WTC11 (cell line): Measurements from ENCODE around the gene IL25. TPM values are rescaled to one million over a fixed set of nuclear protein-coding genes. Genes with fewer than 3 reads are reported as not detected.

Source experiments
- ATAC-seq: fragments of 200-7000 bp; cut with Tn5 transposase; 2 replicates; pipeline ENCODE4 v1.10.0; 2021; ENCODE audit warnings: mild to moderate bottlenecking, moderate library complexity
- CTCF ChIA-PET: fragments of 300-600 bp; sonication (Branson Sonifier 250); formaldehyde crosslinking; loops from one replicate; lab custom pipeline; 2021; ENCODE audit warnings: antibody characterized with exemption; lab: Charles Lee
- POLR2A ChIA-PET: fragments of 350-600 bp; sonication (Branson Sonifier 250); formaldehyde crosslinking; loops from one replicate; lab custom pipeline; 2021; ENCODE audit warnings: antibody characterized with exemption; lab: Charles Lee
- DNase-seq: peaks from one replicate; pipeline ENCODE4 v3.0.0; 2021; ENCODE audit warnings: low spot score
- H3K27ac Mint-ChIP-seq: 2 replicates; pipeline ENCODE4 v1.8.0; 2021; ENCODE audit warnings: mixed read lengths
- H3K27me3 Mint-ChIP-seq: 2 replicates; pipeline ENCODE4 v1.8.0; 2021; ENCODE audit warnings: low read depth, mild to moderate bottlenecking, moderate library complexity, mixed read lengths
- H3K36me3 Mint-ChIP-seq: 2 replicates; pipeline ENCODE4 v1.8.0; 2021; ENCODE audit warnings: mixed read lengths
- H3K4me1 Mint-ChIP-seq: 2 replicates; pipeline ENCODE4 v1.8.0; 2022; ENCODE audit warnings: mixed read lengths
- H3K4me3 Mint-ChIP-seq: 2 replicates; pipeline ENCODE4 v1.8.0; 2021; ENCODE audit warnings: mild to moderate bottlenecking, moderate library complexity, mixed read lengths
- H3K9me3 Mint-ChIP-seq: 2 replicates; pipeline ENCODE4 v1.8.0; 2021; ENCODE audit warnings: mixed read lengths
- AFF4 ChIP-seq: sonication (generic); formaldehyde crosslinking; IDR thresholded peaks from 2 replicates; pipeline ENCODE4 v1.8.1; 2023; ENCODE audit warnings: mild to moderate bottlenecking, missing genetic modification reagents, borderline replicate concordance
- CREB1 ChIP-seq: sonication (generic); formaldehyde crosslinking; IDR thresholded peaks from 2 replicates; pipeline ENCODE4 v1.8.0; 2023; ENCODE audit warnings: mild to moderate bottlenecking, missing genetic modification reagents
- FOXK1 ChIP-seq: sonication (generic); formaldehyde crosslinking; IDR thresholded peaks from 2 replicates; pipeline ENCODE4 v1.8.0; 2022; ENCODE audit warnings: mild to moderate bottlenecking, moderate library complexity, missing genetic modification reagents
- GABPB1 ChIP-seq: sonication (generic); formaldehyde crosslinking; IDR thresholded peaks from 2 replicates; pipeline ENCODE4 v1.8.1; 2023; ENCODE audit warnings: mild to moderate bottlenecking, missing genetic modification reagents
- GRHL2 ChIP-seq: fragments of 250-450 bp; sonication (Bioruptor Pico); IDR thresholded peaks from 2 replicates; pipeline ENCODE4 v1.8.0; 2022; ENCODE audit warnings: mild to moderate bottlenecking, moderate library complexity; ENCODE audit not compliant: insufficient replicate concordance, severe bottlenecking
- NR2C2 ChIP-seq: sonication (generic); formaldehyde crosslinking; IDR thresholded peaks from 2 replicates; pipeline ENCODE4 v1.8.0; 2022; ENCODE audit warnings: mild to moderate bottlenecking, missing genetic modification reagents
- PRRX2 ChIP-seq: fragments of 250-450 bp; sonication (Bioruptor Pico); IDR thresholded peaks from 2 replicates; pipeline ENCODE4 v1.8.0; 2021; ENCODE audit warnings: mild to moderate bottlenecking
- SMAD3 ChIP-seq: sonication (generic); formaldehyde crosslinking; IDR thresholded peaks from 2 replicates; pipeline ENCODE4 v1.8.0; 2022; ENCODE audit warnings: missing genetic modification reagents, mild to moderate bottlenecking, borderline replicate concordance
- SOX15 ChIP-seq: fragments of 250-450 bp; sonication (Bioruptor Pico); IDR thresholded peaks from 2 replicates; pipeline ENCODE4 v1.9.0; 2021; ENCODE audit warnings: mild to moderate bottlenecking
- SP1 ChIP-seq: sonication (generic); formaldehyde crosslinking; conservative IDR thresholded peaks from 2 replicates; pipeline ENCODE4 v1.8.1; 2022; ENCODE audit warnings: missing genetic modification reagents
- TEAD4 ChIP-seq: sonication (generic); formaldehyde crosslinking; IDR thresholded peaks from 2 replicates; pipeline ENCODE4 v1.8.0; 2022; ENCODE audit warnings: mild to moderate bottlenecking, missing genetic modification reagents
- TP53 ChIP-seq: sonication (generic); formaldehyde crosslinking; IDR thresholded peaks from 2 replicates; pipeline ENCODE4 v1.8.1; 2023; ENCODE audit warnings: mild to moderate bottlenecking, missing genetic modification reagents
- ZNF121 ChIP-seq: sonication (generic); formaldehyde crosslinking; IDR thresholded peaks from 2 replicates; pipeline ENCODE4 v1.8.0; 2023; ENCODE audit warnings: missing genetic modification reagents
- ZNF138 ChIP-seq: sonication (generic); formaldehyde crosslinking; conservative IDR thresholded peaks from 2 replicates; pipeline ENCODE4 v1.8.1; 2022; ENCODE audit warnings: mild to moderate bottlenecking, moderate library complexity, missing genetic modification reagents
- ZNF232 ChIP-seq: sonication (generic); formaldehyde crosslinking; IDR thresholded peaks from 2 replicates; pipeline ENCODE4 v1.8.0; 2022; ENCODE audit warnings: mild to moderate bottlenecking, missing genetic modification reagents
- ZNF671 ChIP-seq: fragments of 250-450 bp; sonication (Bioruptor Pico); IDR thresholded peaks from 2 replicates; pipeline ENCODE4 v1.8.0; 2021; ENCODE audit warnings: mild to moderate bottlenecking
- ZSCAN18 ChIP-seq: fragments of 250-450 bp; sonication (Bioruptor Pico); IDR thresholded peaks from 2 replicates; pipeline ENCODE4 v2.1.2; 2022; ENCODE audit warnings: mild to moderate bottlenecking, moderate library complexity
- total RNA-seq: library from RNA; stranded (reverse); gene quantifications from 3 replicates; pipeline ENCODE4 v1.2.3, GENCODE V29; 2021
- TF ChIP-seq, protein P1 (sequence below): sonication (generic); formaldehyde crosslinking; IDR thresholded peaks from 2 replicates; pipeline ENCODE4 v1.8.1; 2023; ENCODE audit warnings: mild to moderate bottlenecking, missing genetic modification reagents, moderate library complexity
- TF ChIP-seq, protein P2 (sequence below): sonication (generic); formaldehyde crosslinking; IDR thresholded peaks from 2 replicates; pipeline ENCODE4 v1.8.1; 2023; ENCODE audit warnings: mild to moderate bottlenecking, missing genetic modification reagents
- TF ChIP-seq, protein P3 (sequence below): sonication (generic); formaldehyde crosslinking; IDR thresholded peaks from 2 replicates; pipeline ENCODE4 v1.8.1; 2023; ENCODE audit warnings: mild to moderate bottlenecking, missing genetic modification reagents, moderate library complexity
- TF ChIP-seq, protein P4 (sequence below): sonication (generic); formaldehyde crosslinking; IDR thresholded peaks from 2 replicates; pipeline ENCODE4 v1.8.1; 2022; ENCODE audit warnings: low read depth, mild to moderate bottlenecking, moderate library complexity, missing genetic modification reagents, borderline replicate concordance

IL25 gene
- total RNA-seq, 1 experiment from 2014 or later, result 0.24 TPM

DNA sequence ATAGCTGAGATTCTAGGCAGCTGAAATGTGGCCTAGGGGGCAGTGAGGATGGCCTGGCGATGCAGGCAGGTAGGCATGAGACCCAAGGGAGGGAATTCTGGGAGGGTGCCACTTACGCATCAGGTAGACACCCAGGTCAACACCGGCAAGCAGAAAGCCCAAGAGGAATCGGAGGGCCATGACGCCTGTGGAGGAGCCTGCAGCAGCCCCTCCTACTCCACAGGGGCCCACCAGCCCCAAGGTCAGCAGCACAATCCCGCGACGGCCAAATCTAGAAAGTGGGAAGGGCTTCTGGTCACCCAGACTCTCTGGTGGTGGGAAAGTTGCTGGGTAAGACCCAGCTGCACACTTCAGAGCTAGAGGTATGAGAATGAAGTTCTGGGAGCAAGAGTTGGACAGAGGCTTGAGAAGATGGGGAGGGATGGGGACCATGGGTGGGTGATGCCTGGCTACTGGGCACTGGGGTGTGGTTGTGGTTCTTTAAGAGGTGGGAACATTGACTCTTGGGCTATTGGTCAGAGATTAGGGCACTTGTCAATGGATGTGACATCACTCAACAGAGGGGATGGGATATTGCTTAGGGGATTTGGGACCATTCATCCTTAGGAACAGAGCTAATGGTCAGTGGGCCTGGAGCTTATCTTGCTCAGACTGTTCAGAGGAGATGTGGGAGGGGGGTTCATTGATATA lies 23.3 kb upstream of the IL25 start:
- H3K27ac Mint-ChIP-seq, result no peak overlapping the region
- ChIA-PET CTCF (interaction anchor here (0.5 to 5.4 kb wide), 5 partner anchors 11 to 280 kb away, joined by 3 to 73 read pairs (median 3); partner anchors contain the start of gene EFS), POLR2A (interaction anchor here (0.6 kb wide), 1 partner anchor 44 kb away, joined by 3 read pairs; no protein-coding TSS in a partner anchor)
- no peaks in the 10 kb centered on the region for H3K9me3 Mint-ChIP-seq
- H3K4me3 Mint-ChIP-seq, result no peak overlapping the region
- TF ChIP-seq ZSCAN18, result no peak
- no peak for TF ChIP-seq TP53 (CRISPR knock-in tag)
- TF ChIP-seq, protein P1, sequence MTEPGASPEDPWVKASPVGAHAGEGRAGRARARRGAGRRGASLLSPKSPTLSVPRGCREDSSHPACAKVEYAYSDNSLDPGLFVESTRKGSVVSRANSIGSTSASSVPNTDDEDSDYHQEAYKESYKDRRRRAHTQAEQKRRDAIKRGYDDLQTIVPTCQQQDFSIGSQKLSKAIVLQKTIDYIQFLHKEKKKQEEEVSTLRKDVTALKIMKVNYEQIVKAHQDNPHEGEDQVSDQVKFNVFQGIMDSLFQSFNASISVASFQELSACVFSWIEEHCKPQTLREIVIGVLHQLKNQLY, result no peak
- no peak for ATAC-seq
- H3K36me3 Mint-ChIP-seq, result peaks cover 10% of the 10 kb centered on the region
- peaks cover 19% of the 10 kb centered on the region for H3K4me1 Mint-ChIP-seq
- DNase-seq, result no peak
- peaks cover 36% of the 10 kb centered on the region for H3K27me3 Mint-ChIP-seq

GRCh38 chr14:23351681-23352505 lies 20.7 kb upstream of the IL25 start:
- Mint-ChIP-seq H3K9me3 (no peaks in the 10 kb centered on the region), H3K27me3 (peaks cover 43% of the 10 kb centered on the region), H3K27ac (no peak overlapping the region), H3K4me1 (peaks cover 11% of the 10 kb centered on the region), H3K36me3 (peaks cover 16% of the 10 kb centered on the region), H3K4me3 (peak overlapping the region; percentile 63)
- ChIA-PET CTCF (interaction anchor here (0.8 to 5.4 kb wide), 19 partner anchors 8 to 283 kb away, joined by 3 to 73 read pairs (median 5); partner anchors contain the start of genes BCL2L2, CMTM5, EFS and PABPN1), POLR2A (interaction anchor here (0.9 to 3.1 kb wide), 9 partner anchors 9 to 208 kb away, joined by 3 to 17 read pairs (median 3); partner anchors contain the start of gene PABPN1)
- ATAC-seq (peak; percentile 49), DNase-seq (peak; percentile 54)
- TF ChIP-seq SP1 (CRISPR knock-in tag) (0 out of 2 replicates have a peak, but pooled peaks have one; percentile 23), NR2C2 (no peak), GRHL2 (CRISPR knock-in tag) (no peak), ZNF232 (CRISPR knock-in tag) (0 out of 2 replicates have a peak, but pooled peaks have one; percentile 34), GABPB1 (CRISPR knock-in tag) (no peak), PRRX2 (CRISPR knock-in tag) (no peak), SMAD3 (CRISPR knock-in tag) (0 out of 2 replicates have a peak, but pooled peaks have one; percentile 58), TEAD4 (CRISPR knock-in tag) (no peak), FOXK1 (CRISPR knock-in tag) (no peak), AFF4 (CRISPR knock-in tag) (no peak), ZNF671 (CRISPR knock-in tag) (no peak), SOX15 (CRISPR knock-in tag) (no peak), TP53 (CRISPR knock-in tag) (0 out of 2 replicates have a peak, but pooled peaks have one; percentile 6), ZNF138 (CRISPR knock-in tag) (no peak), ZNF121 (CRISPR knock-in tag) (peak; percentile 48; the same call in 1 of the 2 replicates), CREB1 (CRISPR knock-in tag) (no peak)
- TF ChIP-seq, protein P2, sequence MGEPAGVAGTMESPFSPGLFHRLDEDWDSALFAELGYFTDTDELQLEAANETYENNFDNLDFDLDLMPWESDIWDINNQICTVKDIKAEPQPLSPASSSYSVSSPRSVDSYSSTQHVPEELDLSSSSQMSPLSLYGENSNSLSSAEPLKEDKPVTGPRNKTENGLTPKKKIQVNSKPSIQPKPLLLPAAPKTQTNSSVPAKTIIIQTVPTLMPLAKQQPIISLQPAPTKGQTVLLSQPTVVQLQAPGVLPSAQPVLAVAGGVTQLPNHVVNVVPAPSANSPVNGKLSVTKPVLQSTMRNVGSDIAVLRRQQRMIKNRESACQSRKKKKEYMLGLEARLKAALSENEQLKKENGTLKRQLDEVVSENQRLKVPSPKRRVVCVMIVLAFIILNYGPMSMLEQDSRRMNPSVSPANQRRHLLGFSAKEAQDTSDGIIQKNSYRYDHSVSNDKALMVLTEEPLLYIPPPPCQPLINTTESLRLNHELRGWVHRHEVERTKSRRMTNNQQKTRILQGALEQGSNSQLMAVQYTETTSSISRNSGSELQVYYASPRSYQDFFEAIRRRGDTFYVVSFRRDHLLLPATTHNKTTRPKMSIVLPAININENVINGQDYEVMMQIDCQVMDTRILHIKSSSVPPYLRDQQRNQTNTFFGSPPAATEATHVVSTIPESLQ (CRISPR knock-in tag), result no peak
- TF ChIP-seq, protein P3, sequence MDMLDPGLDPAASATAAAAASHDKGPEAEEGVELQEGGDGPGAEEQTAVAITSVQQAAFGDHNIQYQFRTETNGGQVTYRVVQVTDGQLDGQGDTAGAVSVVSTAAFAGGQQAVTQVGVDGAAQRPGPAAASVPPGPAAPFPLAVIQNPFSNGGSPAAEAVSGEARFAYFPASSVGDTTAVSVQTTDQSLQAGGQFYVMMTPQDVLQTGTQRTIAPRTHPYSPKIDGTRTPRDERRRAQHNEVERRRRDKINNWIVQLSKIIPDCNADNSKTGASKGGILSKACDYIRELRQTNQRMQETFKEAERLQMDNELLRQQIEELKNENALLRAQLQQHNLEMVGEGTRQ, result no peak
- TF ChIP-seq, protein P4, sequence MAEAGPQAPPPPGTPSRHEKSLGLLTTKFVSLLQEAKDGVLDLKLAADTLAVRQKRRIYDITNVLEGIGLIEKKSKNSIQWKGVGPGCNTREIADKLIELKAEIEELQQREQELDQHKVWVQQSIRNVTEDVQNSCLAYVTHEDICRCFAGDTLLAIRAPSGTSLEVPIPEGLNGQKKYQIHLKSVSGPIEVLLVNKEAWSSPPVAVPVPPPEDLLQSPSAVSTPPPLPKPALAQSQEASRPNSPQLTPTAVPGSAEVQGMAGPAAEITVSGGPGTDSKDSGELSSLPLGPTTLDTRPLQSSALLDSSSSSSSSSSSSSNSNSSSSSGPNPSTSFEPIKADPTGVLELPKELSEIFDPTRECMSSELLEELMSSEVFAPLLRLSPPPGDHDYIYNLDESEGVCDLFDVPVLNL (CRISPR knock-in tag), result no peak
